Measurements from ENCODE around the gene NUBP2.
A peak's percentile ranks its signal among the peaks of the same experiment; 100 is the strongest.

The NUBP2 gene

GRCh38 chr16:1823821-1824220 is 41.1 kb downstream of the NUBP2 start:
- H3K27ac Mint-ChIP-seq = peak overlapping the region; percentile 36
- no peaks in the 10 kb centered on the region for H3K27me3 Mint-ChIP-seq (ENCODE audit: low read depth)
- H3K36me3 Mint-ChIP-seq (ENCODE audit: low read depth) = peaks cover 4% of the 10 kb centered on the region
- H3K9me3 Mint-ChIP-seq = no peaks in the 10 kb centered on the region
- no peak for DNase-seq (ENCODE audit: low spot score)
- H3K4me1 Mint-ChIP-seq (ENCODE audit: low read depth) = peaks cover 16% of the 10 kb centered on the region
- peak overlapping the region; percentile 67 for H3K4me3 Mint-ChIP-seq

DNA sequence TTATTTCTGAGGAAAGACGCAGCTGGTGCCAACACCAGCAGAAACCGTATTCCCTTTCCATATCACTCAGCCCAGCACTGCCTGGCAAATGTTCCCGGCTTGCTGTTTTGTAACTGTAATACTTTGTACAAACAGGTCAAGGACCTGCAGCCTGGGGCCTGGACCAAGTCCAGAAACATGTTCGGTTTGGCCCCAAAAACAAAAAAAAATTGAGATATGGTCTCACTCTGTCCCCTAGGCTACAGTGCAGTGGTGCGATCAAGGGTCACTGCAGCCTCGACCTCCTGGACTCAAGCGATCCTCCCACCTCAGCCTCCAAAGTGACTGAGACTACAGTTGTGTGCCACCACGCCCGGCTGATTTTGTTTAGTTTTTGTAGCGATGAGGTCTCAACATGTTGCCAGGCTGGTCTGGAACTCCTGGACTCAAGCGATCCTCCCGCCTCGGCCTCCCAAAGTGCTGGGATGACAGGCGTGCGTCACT is 42.7 kb downstream of the NUBP2 start:
- H3K27ac Mint-ChIP-seq = peak overlapping the region; percentile 79
- DNase-seq (ENCODE audit: low spot score) = no peak
- peaks cover 4% of the 10 kb centered on the region for H3K36me3 Mint-ChIP-seq (ENCODE audit: low read depth)
- no peaks in the 10 kb centered on the region for H3K27me3 Mint-ChIP-seq (ENCODE audit: low read depth)
- H3K9me3 Mint-ChIP-seq = no peaks in the 10 kb centered on the region
- H3K4me3 Mint-ChIP-seq = peak overlapping the region; percentile 86
- peaks cover 18% of the 10 kb centered on the region for H3K4me1 Mint-ChIP-seq (ENCODE audit: low read depth)

- DNase-seq (ENCODE audit: low spot score) = peak; percentile 31
- Mint-ChIP-seq H3K4me3 (peak overlapping the region; percentile 86), H3K36me3 (ENCODE audit: low read depth) (peaks cover 4% of the 10 kb centered on the region), H3K27ac (peak overlapping the region; percentile 79), H3K9me3 (no peaks in the 10 kb centered on the region), H3K4me1 (ENCODE audit: low read depth) (peaks cover 18% of the 10 kb centered on the region), H3K27me3 (ENCODE audit: low read depth) (no peaks in the 10 kb centered on the region)
These were observed 43.3 kb downstream of the NUBP2 start for GRCh38 chr16:1825864-1826690.

DNA sequence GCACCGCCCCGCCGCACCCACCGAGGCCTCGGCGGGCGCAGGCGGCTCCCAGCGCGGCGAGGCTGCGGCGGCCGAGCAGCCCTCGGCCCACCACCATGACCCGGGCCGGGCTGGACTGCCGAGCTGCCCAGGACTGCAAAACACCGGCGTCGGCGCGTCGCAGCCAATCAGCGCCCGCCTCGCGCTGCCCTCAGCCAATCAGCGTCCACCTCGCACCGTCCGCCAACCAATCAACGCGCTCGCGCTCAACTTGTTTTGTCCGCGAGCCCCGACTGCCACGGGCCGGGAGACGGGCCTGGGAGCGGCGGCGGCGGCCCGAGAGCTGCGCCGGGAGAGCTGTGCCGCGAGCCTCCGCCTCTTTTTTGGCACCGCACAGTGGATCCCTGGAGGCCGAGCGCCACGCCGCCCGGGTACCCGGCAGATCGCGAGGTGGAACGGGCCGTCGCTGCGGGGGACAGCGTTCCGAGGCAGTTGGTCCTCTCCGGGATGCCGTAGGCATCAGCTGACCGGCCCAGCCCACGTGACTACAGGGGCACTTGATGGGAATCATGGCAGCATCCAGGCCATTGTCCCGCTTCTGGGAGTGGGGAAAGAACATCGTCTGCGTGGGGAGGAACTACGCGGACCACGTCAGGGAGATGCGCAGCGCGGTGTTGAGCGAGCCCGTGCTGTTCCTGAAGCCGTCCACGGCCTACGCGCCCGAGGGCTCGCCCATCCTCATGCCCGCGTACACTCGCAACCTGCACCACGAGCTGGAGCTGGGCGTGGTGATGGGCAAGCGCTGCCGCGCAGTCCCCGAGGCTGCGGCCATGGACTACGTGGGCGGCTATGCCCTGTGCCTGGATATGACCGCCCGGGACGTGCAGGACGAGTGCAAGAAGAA is 44.2 kb downstream of the NUBP2 start, which contains the start of the genes FAHD1 and HAGH:
FAHD1 (plus strand) TSS at position 516 of the 883 bp plus-strand sequence; CDS start at position 549, 33 bp downstream.
HAGH (minus strand) TSS at position 135 of the 883 bp plus-strand sequence; CDS start at position 97, 38 bp downstream.
- peak; percentile 93 for DNase-seq (ENCODE audit: low spot score)
- Mint-ChIP-seq H3K36me3 (ENCODE audit: low read depth) (peaks cover 4% of the 10 kb centered on the region), H3K9me3 (no peaks in the 10 kb centered on the region), H3K27me3 (ENCODE audit: low read depth) (no peaks in the 10 kb centered on the region), H3K27ac (peak within 1 kb of the TSS; percentile 92), H3K4me3 (peak within 1 kb of the TSS; percentile 92), H3K4me1 (ENCODE audit: low read depth) (peaks cover 18% of the 10 kb centered on the region)

DNA sequence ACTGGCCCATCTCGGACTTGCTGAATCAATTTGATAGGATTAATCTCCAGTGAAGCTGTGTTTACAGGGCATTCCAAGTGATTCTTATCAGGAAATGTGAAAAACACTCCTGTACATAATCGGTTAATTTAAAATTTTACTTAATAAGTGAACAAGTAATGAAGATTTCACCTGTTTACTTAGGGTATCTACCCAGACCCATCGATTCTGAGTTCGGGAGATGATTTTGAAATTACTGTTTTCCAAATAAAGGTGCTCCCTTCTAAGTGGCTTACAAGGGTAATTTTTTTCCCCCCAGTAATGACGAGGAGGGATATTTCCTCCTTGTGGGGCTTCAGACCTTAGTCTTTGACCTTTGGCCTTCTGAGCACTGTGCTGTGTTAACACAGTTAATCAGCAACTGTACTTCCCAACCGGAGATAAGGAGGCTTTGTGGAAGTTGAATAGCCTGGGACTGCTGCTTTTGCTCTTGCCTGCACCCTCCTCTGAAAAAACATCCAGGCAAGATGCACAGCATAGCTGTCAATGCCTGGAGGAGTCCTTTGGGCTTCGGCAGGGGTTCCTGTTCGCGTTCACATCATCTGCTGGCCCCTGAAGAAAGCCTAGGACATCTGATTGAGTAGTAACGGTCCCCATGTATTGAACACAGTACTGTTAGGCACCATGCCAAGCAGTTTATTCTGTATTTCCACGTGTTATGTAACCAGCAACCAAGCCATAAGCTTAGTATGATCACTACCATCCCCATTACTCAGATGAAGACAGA is 46.1 kb downstream of the NUBP2 start:
- Mint-ChIP-seq H3K9me3 (no peaks in the 10 kb centered on the region), H3K4me3 (peak overlapping the region; percentile 48), H3K27me3 (ENCODE audit: low read depth) (no peaks in the 10 kb centered on the region), H3K27ac (no peak overlapping the region), H3K4me1 (ENCODE audit: low read depth) (peaks cover 17% of the 10 kb centered on the region), H3K36me3 (ENCODE audit: low read depth) (no peaks in the 10 kb centered on the region)
- no peak for DNase-seq (ENCODE audit: low spot score)

- Mint-ChIP-seq H3K4me1 (ENCODE audit: low read depth) (peaks cover 14% of the 10 kb centered on the region), H3K9me3 (no peaks in the 10 kb centered on the region), H3K4me3 (no peak overlapping the region), H3K27me3 (ENCODE audit: low read depth) (no peaks in the 10 kb centered on the region), H3K36me3 (ENCODE audit: low read depth) (no peaks in the 10 kb centered on the region), H3K27ac (no peak overlapping the region)
- DNase-seq (ENCODE audit: low spot score) = no peak
These were observed 47.5 kb downstream of the NUBP2 start for GRCh38 chr16:1830213-1830612.

- no peak for DNase-seq (ENCODE audit: low spot score)
- no peaks in the 10 kb centered on the region for H3K27me3 Mint-ChIP-seq (ENCODE audit: low read depth)
- H3K36me3 Mint-ChIP-seq (ENCODE audit: low read depth) = no peaks in the 10 kb centered on the region
- H3K27ac Mint-ChIP-seq = no peak overlapping the region
- no peak overlapping the region for H3K4me3 Mint-ChIP-seq
- H3K4me1 Mint-ChIP-seq (ENCODE audit: low read depth) = peaks cover 7% of the 10 kb centered on the region
- no peaks in the 10 kb centered on the region for H3K9me3 Mint-ChIP-seq
These were observed 48.7 kb downstream of the NUBP2 start for GRCh38 chr16:1831186-1832075.

- no peak for DNase-seq (ENCODE audit: low spot score)
- Mint-ChIP-seq H3K4me1 (ENCODE audit: low read depth) (peaks cover 2% of the 10 kb centered on the region), H3K27me3 (ENCODE audit: low read depth) (no peaks in the 10 kb centered on the region), H3K27ac (no peak overlapping the region), H3K4me3 (no peak overlapping the region), H3K36me3 (ENCODE audit: low read depth) (no peaks in the 10 kb centered on the region), H3K9me3 (no peaks in the 10 kb centered on the region)
These were observed 50.2 kb downstream of the NUBP2 start for GRCh38 chr16:1832838-1833454.

- no peak for DNase-seq (ENCODE audit: low spot score)
- Mint-ChIP-seq H3K36me3 (ENCODE audit: low read depth) (no peaks in the 10 kb centered on the region), H3K27me3 (ENCODE audit: low read depth) (no peaks in the 10 kb centered on the region), H3K4me3 (no peak overlapping the region), H3K4me1 (ENCODE audit: low read depth) (peaks cover 2% of the 10 kb centered on the region), H3K27ac (no peak overlapping the region), H3K9me3 (no peaks in the 10 kb centered on the region)
These were observed 51.3 kb downstream of the NUBP2 start for GRCh38 chr16:1834096-1834495.

Measured in T-helper 2 cell treated with Interferon-gamma antibody and Interleukin-4, amounts not matched to agents 5 μg/mL and 100 μg/mL, for 36 hours (primary cell).